CD4-positive, alpha-beta T cell treated with Interleukin-15 for 1 hour (primary cell): ENCODE measurements around the gene APCDD1.
"Not testable (repeated sequence)": the region's sequence is repeated elsewhere in the genome, so short reads cannot be mapped to it uniquely, and the experiment has no call there.

Experiments
- DNase-seq: peaks from one replicate; pipeline ENCODE4 v3.0.0-alpha.2; 2020

The APCDD1 gene

DNA sequence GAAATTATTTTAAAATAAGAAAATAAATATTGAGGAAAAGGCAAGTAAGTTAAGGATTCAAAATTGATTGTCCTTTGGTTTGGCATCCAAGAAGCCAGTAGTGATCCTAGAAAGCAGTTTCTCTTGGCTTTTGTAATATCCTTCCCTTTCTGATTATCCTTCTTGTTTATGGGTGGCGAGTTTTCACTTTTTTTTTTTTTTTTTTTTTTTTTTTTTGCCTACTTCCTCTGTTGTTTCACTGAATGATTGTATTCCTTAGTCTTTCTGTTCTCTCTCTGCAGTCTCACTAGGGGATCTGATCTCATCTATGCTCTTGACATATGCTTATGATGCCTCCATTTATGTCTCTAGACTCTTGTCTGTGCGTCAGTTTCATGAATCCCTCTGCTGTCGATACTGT, 75.6 kb downstream of the APCDD1 start:
- DNase-seq: no peak

DNA sequence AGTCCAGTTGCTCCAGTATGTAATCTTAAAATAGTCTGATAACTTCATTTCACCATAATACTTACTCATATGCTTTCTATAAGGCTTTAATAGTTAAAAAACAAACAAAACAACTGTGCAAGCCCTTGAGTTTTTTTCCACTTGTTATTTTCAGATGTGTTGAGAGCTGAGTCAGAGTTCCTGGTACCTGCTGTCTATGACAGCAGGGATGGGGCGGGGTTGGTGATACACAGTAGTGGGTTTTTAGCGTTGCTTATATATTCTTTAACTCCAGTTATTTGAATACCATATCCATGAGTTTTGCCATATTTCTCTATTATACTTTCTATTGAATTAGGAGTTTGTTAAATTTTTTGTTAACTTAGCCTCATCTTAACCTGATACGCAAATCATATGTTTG, 76.4 kb downstream of the APCDD1 start:
- no peak for DNase-seq

DNA sequence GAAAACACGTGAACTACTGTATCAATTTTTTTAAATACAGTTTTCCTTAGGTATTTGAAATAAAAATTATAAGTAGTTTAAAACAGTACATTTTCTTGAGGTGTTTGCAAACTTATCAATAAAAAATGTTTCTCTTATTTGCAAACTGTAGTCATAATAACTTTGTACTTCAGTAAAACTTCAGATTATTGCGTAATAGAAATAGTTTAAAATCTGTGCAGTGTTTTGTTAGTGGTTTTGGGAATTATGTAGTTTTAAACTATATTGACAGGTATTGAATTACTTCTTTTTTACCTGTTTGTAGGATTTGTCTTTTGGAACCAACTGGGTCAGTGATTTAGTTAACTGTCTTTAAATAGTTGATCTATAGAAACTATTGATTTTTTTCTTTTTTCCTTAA, 78.7 kb downstream of the APCDD1 start:
- no peak for DNase-seq

DNA sequence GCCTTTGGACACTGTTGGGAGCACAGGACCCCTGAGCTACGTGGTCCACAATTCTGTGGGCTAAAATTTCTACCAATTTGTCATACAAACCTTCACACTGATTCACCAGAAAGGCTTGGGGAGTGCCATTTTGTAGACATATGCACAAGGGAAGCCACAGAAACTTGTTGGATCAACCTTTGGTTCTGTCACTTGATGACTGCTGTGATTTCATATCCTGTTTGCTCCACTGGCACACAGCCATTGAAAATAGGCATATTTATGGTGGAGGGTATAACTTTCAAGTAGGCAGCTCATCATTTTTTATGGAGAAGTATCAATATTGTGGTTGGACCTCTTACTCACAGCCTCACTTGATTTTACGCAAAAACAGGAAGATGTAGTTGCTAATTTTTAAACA, 81.8 kb downstream of the APCDD1 start:
- no peak for DNase-seq

DNA sequence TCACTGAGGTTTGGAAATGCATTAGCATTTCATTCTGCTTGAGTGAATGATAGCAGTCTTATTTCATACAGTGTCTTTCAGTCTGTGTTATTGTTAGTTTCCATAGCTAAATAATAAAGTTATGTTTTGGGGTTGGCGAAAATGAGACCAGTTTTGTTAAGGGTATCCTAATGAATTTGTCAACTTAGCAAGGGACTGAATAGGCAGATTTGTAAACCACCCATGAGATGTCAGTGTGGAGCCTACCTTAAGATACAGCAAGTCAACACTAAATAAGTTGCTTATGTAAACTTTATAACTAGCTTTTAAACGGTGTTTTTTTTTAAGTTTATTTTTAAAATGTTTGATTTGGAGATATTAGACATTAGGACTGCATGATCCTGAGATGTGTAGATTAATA, 83.3 kb downstream of the APCDD1 start:
- DNase-seq: no peak

DNA sequence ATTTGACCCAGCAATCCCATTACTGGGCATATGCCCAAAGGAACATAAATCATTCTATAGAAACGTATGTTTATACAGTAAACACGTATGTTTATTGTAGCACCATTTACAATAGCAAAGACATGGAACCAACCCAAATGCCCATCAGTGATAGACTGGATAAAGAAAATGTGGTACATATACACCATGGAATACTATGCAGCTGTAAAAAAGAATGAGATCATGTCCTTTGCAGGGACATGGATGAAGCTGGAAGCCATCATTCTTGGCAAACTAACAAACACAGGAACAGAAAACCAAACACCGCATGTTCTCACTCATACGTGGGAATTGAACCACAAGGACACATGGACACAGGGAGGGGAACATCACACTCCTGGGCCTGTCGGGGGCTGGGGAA, 84.7 kb downstream of the APCDD1 start:
- DNase-seq: not testable (repeated sequence)
